GM21619 (cell line): ENCODE results near the gene TEX36.
"Not testable (repeated sequence)": the region's sequence is repeated elsewhere in the genome, so short reads cannot be mapped to it uniquely, and the experiment has no call there.

Experiments used
- ATAC-seq: cut with Tn5 transposase; IDR thresholded peaks from one replicate; pipeline ENCODE4 v1.9.1; 2021; ENCODE audit not compliant: unreplicated experiment

TEX36 gene

GRCh38 chr10:125634606-125635005 is 48.4 kb downstream of the TEX36 start:
- no peak for ATAC-seq

- ATAC-seq, result no peak
Measured at GRCh38 chr10:125633517-125633999, 49.4 kb downstream of the TEX36 start.

GRCh38 chr10:125631806-125632205 is 51.2 kb downstream of the TEX36 start:
- ATAC-seq, result no peak

DNA sequence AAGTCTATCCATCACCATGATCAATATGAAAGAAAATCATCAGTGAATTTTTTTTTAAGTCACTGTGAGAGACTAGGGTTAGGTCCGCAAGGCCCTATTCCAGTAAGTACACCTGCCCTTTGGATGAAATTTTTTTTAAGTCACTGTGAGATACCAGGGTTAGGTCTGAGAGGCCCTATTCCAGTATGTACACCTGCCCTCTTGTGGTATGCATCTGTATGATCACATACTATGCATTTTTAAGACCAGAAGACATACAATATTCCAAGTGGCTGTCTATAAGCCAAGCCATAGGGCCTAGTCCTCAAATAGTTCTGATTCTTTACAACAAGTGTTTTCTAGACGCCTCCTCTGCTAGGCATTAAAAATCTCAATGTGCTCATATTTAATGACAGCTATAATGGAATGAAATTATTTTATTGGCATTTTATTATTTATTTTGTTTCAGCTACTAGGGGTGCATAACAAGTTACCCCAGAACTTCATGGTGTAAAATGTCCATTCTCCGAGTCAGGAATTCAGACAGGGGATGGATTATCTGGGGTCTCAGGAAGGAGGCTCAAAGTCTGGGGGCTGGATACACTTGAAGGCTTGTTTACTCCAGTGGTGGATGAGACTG is 53.1 kb downstream of the TEX36 start:
- peak; percentile 64 for ATAC-seq

GRCh38 chr10:125628104-125629049 is 54.6 kb downstream of the TEX36 start:
- no peak for ATAC-seq

DNA sequence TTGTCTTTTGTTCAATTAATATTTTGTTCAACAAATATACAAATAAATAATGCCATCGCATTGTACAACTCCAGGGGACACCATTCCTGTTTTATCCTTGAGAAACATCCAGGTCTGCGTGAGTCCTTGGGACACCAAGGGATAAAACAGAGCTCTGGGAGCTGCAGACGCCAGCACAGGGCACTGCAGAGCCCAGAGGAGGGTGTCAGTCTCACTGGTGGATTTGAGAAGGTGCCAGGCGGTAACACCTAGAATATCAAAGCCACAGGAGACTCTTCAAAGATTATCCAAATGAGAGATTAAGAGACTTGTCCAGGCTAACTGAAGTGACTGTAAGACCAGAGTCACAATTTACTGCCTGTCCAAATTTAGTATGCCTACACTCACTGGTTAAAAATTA is 55.3 kb downstream of the TEX36 start:
- no peak for ATAC-seq

DNA sequence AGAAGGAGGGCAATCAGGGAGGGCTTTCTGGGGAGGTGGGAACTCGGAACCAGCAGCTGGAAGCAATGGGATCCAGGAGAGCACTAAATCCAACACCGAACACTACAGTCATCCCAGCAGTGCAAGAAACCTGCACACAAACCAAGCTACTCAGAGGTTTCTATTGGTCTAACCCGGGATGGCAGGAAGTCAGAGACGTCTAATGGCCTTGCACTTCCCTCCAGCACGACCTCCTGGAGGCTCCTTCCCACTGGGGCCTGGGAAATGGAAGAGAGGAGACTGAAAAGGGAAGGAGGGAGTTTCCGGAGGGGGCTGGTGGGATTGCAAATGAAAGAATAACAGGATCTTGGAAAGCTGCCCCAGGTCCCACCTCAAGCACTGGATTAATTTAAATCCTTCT is 56.3 kb downstream of the TEX36 start:
- no peak for ATAC-seq

- ATAC-seq, result no peak
Measured at GRCh38 chr10:125625586-125625985, 57.4 kb downstream of the TEX36 start.

GRCh38 chr10:125624800-125625199 is 58.2 kb downstream of the TEX36 start:
- ATAC-seq, result no peak

- ATAC-seq, result no peak
Measured at GRCh38 chr10:125621052-125621451, 61.9 kb downstream of the TEX36 start.

DNA sequence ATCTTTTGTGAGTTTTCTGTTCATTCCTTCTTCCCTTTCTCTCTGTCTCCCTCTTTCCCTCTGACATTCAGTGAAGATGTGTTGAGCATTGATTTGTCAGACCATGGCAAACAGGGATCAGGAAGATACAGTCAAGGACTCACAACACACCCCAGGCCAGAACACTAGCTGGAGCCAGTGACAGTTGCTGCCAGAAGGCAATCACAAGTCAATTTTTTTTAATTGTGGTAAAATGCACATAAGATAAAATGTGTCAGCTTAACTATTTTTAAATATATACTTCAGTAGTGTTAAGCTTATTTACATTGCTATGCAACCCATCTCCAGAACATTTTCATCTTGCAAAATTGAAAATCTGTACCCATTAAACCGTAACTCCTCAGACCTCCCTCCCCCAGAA is 62.6 kb downstream of the TEX36 start:
- no peak for ATAC-seq

DNA sequence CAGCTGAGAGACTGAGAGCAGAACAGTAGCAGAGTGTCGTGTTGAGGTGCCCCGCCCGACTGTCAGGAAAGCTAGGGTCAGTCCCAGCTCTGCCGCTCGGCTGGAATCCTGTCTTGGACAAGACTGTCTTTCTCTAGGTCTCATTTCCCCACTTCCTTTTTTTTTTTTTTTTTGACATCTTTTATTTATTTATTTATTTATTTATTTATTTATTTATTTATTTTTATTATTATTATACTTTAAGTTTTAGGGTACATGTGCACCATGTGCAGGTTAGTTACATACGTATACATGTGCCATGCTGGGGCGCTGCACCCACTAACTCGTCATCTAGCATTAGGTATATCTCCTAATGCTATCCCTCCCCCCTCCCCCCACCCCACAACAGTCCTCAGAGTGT is 69.9 kb downstream of the TEX36 start:
- not testable (repeated sequence) for ATAC-seq

GRCh38 chr10:125611756-125612155 is 71.2 kb downstream of the TEX36 start:
- ATAC-seq, result no peak

GRCh38 chr10:125611216-125611615 is 71.7 kb downstream of the TEX36 start:
- no peak for ATAC-seq

GRCh38 chr10:125609859-125610258 is 73.1 kb downstream of the TEX36 start:
- ATAC-seq, result no peak

- no peak for ATAC-seq
Measured at GRCh38 chr10:125608474-125608873, 74.5 kb downstream of the TEX36 start.

DNA sequence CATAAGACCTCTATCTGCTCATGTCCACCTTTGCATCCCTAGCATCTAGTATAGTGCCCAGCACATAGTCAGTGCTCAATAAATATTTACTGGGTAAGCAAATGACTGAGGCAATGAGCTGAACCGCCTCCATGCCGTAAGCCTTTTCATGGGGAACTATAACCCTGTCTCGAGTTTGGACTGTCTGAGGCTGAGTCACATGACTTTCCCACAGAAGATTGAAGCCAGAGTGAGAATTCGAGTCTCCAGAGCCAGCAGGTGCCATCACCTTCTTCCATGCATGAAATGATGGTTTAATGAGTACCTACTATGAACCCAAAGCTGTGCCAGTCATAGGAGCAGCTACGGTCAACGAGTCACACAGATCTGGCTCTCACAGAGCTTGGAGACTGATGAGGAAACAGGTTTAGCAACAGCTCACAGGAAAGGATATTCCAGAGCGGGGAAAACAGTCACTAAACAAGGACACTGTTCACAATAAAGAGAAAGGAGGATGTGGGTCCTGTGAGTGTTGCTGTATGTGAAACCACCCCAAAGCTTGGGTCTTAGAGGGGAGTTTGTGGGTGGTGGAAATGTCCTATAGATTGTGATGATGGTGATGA is 75.2 kb downstream of the TEX36 start:
- ATAC-seq, result no peak

DNA sequence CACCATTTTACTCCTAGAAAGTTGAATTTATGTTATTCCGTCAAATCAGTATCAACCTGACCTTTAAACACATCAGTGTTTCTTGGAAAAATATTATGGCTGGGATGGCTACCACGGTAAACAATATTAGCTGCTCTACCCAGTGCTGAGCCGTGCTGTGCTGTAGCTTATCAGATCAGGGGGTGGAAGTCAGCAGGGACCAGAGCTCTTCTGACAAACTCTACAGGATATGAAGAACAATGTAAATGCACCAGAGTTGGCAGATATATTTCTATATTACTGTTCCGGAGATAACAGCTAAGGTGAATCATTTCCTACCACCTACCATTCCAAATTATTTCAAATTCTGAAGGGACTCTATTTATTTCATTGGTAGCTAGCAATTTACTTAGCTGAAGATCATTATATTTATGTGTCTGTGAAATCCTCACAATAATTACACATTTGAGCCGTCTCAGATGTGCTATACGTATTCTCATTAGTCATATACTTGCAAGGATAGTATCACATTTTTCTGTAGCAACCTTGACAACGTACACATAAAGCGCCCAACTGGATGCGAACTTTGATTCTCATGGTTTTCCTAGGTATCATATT is 76.5 kb downstream of the TEX36 start:
- ATAC-seq, result no peak
